Measurements from ENCODE around the gene PPP1R15B.

Gene PPP1R15B

DNA sequence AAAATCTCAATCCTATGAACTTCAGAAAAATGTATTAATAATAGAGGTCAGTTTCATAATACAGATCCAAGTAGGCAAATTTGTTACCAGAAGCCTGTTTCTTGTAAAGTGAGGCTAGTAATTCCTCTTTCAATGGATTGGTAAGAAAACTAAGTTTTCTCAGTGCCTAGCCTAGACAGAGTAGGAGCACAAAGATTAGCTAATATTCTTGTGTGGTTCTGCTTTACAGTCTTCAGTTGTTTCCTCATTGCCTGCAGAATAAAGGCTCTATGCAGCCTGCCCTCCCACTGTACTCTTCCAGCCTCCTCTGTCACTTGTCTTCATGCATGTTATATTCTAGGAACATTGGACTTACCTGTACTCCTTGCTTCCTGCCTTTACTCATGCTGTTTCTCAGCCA lies 2.4 kb upstream of the PPP1R15B start:
- no peak overlapping the region for H3K4me3 ChIP-seq (ENCODE audit: low read depth, low read length)
- TF ChIP-seq, protein P1, sequence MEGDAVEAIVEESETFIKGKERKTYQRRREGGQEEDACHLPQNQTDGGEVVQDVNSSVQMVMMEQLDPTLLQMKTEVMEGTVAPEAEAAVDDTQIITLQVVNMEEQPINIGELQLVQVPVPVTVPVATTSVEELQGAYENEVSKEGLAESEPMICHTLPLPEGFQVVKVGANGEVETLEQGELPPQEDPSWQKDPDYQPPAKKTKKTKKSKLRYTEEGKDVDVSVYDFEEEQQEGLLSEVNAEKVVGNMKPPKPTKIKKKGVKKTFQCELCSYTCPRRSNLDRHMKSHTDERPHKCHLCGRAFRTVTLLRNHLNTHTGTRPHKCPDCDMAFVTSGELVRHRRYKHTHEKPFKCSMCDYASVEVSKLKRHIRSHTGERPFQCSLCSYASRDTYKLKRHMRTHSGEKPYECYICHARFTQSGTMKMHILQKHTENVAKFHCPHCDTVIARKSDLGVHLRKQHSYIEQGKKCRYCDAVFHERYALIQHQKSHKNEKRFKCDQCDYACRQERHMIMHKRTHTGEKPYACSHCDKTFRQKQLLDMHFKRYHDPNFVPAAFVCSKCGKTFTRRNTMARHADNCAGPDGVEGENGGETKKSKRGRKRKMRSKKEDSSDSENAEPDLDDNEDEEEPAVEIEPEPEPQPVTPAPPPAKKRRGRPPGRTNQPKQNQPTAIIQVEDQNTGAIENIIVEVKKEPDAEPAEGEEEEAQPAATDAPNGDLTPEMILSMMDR (IDR thresholded peaks at IDR 0.05; ENCODE audit: borderline replicate concordance, insufficient read depth, low read depth, low read length), result no peak

DNA sequence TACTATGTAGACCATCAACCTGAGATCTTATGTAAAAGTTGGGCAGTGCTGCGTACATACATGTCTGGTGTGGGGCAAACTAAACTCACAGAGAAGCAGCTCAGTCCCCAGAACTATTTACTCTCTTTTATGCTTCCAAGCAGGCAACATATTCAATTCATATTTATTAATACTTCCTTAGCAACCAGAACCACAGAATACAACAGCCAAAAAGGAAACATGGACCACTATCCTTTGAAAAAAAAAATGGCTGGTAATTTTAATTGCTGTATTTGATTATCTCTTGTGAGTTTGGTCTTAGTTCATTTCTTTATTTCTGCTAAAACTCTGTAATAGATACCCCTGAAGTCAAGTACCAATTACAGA lies 1.5 kb upstream of the PPP1R15B start:
- TF ChIP-seq, protein P1 (IDR thresholded peaks at IDR 0.05; ENCODE audit: borderline replicate concordance, insufficient read depth, low read depth, low read length), result no peak
- H3K4me3 ChIP-seq (ENCODE audit: low read depth, low read length), result no peak overlapping the region

DNA sequence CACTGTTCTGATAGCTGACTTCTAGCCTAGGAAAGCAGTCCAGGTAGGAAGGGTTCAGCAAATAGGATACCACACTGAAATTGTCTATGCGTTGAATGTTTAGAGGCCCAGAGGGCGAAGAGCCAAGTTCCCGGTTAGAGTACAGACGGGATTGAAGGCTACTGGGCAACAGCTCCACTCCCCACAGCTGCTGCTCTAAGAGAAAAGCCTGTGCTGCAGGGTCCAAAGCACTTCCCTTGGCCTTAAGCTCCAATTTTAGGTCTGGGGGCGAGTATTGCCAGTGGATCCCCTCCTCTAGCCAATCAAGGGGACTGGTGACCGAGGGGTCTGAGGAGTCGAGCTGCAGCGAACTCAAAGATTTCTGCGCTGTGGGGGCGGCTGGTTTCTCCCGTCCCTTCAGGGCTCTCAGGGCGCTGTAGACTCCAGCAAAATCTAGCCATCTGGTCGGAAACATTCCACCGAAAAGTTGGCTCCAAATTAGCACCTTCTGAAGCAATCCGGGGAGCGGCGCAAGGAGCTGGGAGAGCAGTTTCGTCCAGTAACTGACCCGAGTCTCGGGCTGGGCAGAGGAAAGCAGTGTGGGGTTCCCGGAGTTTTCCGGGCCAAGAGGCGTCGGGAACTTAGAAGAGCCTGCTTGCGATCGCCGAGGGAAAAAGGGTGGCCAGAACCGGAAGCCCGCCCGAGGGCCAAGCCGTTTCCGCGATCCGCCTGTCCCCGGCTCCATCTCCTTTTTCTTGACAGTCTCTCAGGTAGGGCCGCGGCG lies 748 bp downstream of the PPP1R15B start:
- H3K4me3 ChIP-seq (ENCODE audit: low read depth, low read length), result peak overlapping the region; percentile 77
- TF ChIP-seq, protein P1 (IDR thresholded peaks at IDR 0.05; ENCODE audit: borderline replicate concordance, insufficient read depth, low read depth, low read length), result no peak

DNA sequence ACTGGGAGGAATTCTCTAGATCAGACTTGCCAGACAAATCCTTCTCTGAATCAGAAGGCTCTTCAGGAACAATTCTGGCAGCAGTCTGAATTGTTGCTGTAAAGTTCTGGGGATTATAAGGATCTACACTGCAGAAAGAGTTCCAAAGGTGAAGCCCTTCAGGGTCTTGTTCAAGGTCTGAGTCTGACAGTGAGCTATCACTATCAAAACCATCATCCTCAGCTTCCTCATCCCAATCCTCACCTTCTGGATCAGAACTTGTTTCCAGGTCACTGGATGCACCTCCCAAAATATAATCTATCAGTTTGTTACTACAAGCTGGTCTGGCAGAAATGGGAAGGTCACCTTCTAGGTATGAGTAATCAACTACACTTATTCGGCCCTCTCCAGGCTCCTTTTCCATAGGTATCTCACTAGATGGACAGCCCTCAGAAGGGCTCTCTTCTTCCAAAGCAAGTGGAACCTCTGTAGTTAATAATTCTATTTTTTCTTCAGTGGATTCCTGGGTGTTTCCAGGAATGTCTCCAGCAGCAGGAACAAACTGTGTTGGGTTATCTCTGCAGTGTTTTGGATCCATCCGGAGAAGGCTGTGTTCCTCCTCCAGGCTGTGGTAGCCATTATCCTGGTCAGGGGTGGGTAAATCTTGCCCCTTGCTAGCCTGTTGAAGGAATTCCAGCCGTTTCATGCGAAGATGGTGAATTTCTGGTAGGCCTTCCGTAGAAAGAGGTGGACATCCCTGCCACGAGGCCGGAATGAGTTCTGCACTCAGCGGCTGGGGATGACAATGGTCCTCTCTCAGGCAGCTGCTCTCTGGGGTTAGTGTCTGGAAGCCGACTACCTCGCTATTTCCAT lies 1.6 kb downstream of the PPP1R15B start:
- H3K4me3 ChIP-seq (ENCODE audit: low read depth, low read length), result peak overlapping the region; percentile 77
- TF ChIP-seq, protein P1 (IDR thresholded peaks at IDR 0.05; ENCODE audit: borderline replicate concordance, insufficient read depth, low read depth, low read length), result no peak

DNA sequence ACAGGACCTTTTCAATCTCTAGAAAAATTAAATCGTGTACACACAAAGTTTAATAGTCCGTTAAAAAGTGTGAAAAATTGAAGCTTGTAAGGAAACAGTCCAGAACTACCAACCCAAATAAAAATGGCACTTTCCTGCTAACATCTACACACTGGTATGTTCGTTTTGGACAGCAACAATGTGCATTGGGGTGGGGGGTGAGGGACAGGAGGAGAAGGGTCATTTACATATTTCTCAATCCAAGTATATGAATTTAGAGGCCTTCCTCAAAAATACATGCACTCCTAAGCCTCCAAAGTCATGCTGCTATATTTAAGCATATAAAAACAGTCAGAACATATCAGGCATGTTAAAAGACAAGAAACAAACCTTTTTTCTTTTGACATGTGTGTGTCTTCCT lies 2.5 kb downstream of the PPP1R15B start:
- TF ChIP-seq, protein P1 (IDR thresholded peaks at IDR 0.05; ENCODE audit: borderline replicate concordance, insufficient read depth, low read depth, low read length), result no peak
- H3K4me3 ChIP-seq (ENCODE audit: low read depth, low read length), result peak overlapping the region; percentile 77

DNA sequence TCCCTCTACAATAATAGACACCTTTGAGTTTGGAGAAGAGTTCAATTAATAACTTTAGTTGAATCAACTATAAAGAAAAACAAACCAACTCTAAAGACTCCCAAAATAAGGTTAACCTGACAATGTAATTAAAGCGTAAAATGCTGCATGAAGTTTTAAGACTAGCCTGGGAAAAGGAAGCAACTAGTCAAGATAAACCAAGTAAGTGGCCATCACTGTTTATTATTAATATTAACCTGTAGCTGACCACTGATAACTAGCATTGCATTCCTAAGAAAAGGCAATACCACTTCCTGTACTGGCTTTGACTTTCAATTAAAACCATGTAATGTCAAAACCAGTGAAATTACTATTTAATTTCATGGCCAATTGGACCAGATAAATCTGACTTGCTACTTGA lies 3.0 kb downstream of the PPP1R15B start:
- TF ChIP-seq, protein P1 (IDR thresholded peaks at IDR 0.05; ENCODE audit: borderline replicate concordance, insufficient read depth, low read depth, low read length), result no peak
- H3K4me3 ChIP-seq (ENCODE audit: low read depth, low read length), result peak overlapping the region; percentile 77

Data from GM12875 (cell line).